Choroid plexus epithelial cell (primary cell): ENCODE results near the gene LRRC58.
A peak's percentile ranks its signal among the peaks of the same experiment; 100 is the strongest.
"Not testable (repeated sequence)": the region's sequence is repeated elsewhere in the genome, so short reads cannot be mapped to it uniquely, and the experiment has no call there.

Experiments
- DNase-seq: peaks from one replicate; pipeline ENCODE4 v3.0.0-alpha.2; 2010; ENCODE audit warnings: low read depth
- H3K4me3 ChIP-seq: 2 replicates; pipeline ENCODE4 v1.5.1; 2011; ENCODE audit warnings: low read depth, mild to moderate bottlenecking, control low read depth, low read length, moderate library complexity
- TF ChIP-seq, protein P1 (sequence below): conservative IDR thresholded peaks from 2 replicates; pipeline ENCODE4 v1.5.1; 2011; ENCODE audit warnings: low read depth, mild to moderate bottlenecking, control low read depth, inconsistent platforms, low read length, moderate library complexity

Gene LRRC58

DNA sequence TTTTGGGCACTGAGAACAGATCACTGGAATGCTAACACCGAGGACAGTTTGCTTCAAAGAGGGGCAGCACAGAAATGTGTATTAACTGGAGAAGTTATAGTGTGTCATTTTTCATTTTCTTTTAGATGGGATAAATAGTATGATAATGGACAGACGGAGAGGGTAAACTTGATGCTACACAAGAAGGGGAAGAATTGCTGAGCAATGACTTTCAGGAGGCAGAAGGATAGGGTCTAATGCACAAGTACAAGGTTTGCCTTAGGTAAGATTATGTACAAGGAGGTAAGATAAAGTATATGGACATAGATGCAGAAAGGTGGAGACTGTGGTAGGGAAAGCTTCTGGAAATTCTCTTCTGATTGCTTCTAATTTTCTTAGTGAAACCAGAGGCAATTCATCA is 32.3 kb upstream of the LRRC58 start:
- DNase-seq = no peak
- TF ChIP-seq, protein P1, sequence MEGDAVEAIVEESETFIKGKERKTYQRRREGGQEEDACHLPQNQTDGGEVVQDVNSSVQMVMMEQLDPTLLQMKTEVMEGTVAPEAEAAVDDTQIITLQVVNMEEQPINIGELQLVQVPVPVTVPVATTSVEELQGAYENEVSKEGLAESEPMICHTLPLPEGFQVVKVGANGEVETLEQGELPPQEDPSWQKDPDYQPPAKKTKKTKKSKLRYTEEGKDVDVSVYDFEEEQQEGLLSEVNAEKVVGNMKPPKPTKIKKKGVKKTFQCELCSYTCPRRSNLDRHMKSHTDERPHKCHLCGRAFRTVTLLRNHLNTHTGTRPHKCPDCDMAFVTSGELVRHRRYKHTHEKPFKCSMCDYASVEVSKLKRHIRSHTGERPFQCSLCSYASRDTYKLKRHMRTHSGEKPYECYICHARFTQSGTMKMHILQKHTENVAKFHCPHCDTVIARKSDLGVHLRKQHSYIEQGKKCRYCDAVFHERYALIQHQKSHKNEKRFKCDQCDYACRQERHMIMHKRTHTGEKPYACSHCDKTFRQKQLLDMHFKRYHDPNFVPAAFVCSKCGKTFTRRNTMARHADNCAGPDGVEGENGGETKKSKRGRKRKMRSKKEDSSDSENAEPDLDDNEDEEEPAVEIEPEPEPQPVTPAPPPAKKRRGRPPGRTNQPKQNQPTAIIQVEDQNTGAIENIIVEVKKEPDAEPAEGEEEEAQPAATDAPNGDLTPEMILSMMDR = no peak

DNA sequence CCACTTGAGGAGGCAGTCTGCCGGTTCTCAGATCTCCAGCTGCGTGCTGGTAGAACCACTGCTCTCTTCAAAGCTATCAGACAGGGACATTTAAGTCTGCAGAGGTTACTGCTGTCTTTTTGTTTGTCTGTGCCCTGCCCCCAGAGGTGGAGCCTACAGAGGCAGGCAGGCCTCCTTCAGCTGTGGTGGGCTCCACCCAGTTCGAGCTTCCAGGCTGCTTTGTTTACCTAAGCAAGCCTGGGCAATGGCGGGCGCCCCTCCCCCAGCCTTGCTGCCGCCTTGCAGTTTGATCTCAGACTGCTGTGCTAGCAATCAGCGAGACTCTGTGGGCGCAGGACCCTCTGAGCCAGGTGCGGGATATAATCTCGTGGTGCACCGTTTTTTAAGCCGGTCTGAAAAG is 28.8 kb upstream of the LRRC58 start:
- not testable (repeated sequence) for DNase-seq

More for the DNA sequence above, 32.3 kb upstream of the LRRC58 start:
- H3K4me3 ChIP-seq = no peak overlapping the region

DNA sequence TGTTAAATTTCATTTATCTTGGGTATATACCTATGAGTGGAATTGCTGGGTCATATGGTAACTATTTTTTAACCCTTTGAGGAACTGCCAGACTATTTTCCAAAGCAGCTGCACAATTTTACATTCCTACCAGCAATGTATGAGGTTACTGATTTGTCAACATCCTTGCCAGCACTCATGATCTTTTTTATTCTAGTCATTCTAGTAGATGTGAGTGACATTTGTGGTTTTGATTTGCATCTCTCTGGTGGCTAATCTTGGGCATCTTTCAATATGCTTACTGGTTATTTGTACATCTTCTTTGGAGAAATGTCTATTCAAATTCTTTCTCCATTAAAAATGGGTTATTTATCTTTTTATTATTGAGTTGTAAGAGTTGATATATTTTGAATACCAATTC is 21.3 kb upstream of the LRRC58 start:
- TF ChIP-seq, protein P1 = no peak
- no peak for DNase-seq
- H3K4me3 ChIP-seq = no peak overlapping the region

More for the DNA sequence above, 28.8 kb upstream of the LRRC58 start:
- H3K4me3 ChIP-seq = not testable (repeated sequence)

DNA sequence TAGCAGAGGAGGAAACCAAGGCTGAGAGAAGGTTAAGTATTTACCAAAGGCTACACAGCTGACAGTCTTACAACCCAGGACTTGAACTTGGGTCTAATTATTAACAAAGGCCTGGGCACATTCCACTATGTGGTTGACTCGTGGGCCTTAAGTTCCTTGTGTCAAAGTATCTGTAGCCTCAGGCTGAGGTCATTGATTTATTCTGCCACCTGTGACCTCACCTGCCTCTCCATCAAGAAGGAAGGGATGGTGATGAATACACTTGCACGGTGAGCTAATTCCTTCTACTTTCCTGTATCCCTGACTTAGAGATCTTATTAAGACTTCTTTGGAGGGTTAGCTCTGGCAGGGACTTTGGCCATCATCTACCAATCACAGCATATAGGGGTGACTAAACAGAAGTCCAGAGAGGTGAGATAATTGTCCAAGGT is 19.9 kb upstream of the LRRC58 start:
- no peak for DNase-seq
- TF ChIP-seq, protein P1 = no peak
- H3K4me3 ChIP-seq = no peak overlapping the region

DNA sequence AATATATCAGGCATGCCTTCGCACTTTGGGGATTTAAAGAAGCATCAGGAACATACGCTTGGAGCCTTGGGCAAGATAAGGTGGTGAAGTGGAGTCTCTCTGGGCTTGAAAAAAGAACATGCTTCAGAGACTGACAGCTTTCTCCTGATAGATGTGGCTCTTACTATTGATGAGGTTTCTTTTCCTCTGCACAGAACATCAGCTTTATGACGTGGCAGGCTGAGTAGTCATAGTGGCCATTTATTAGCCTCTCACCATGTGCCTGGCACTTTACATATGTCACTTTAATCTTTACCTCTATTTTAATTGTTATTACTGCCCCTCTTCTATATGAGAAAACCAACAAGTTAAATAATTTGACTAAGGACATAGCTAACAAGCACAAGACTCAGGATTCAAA is 19.0 kb upstream of the LRRC58 start:
- H3K4me3 ChIP-seq = no peak overlapping the region
- TF ChIP-seq, protein P1 = no peak
- DNase-seq = no peak

GRCh38 chr3:120364821-120365220 is 15.7 kb upstream of the LRRC58 start:
- H3K4me3 ChIP-seq = no peak overlapping the region
- DNase-seq = peak; percentile 57
- TF ChIP-seq, protein P1 = no peak

- DNase-seq = no peak
- TF ChIP-seq, protein P1 = no peak
Observed at GRCh38 chr3:120364101-120364500, 14.9 kb upstream of the LRRC58 start.

DNA sequence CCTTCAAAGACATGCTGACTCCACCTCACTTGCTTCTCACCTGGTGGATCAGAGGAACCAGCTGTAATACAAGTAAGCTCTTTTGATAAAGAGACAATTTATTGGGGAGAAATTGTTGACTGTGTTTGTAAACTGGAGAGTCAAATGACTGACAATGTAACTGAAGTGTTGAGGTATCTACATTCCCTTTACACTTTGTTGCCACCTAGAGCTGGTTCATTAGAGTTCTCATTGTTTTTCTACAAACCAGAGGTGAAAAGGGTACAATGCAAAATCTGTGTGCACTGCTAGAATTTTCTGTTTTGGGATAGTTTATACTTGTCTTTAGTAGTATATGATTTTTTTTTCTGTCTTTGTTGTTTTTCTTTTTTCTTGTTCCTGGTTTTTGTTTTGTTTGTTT is 8.7 kb upstream of the LRRC58 start:
- TF ChIP-seq, protein P1 = no peak
- no peak for DNase-seq
- H3K4me3 ChIP-seq = no peak overlapping the region

More at GRCh38 chr3:120364101-120364500, 14.9 kb upstream of the LRRC58 start:
- H3K4me3 ChIP-seq = no peak overlapping the region
